ENCODE results near the gene VASN. TPM values are rescaled to one million over a fixed set of nuclear protein-coding genes. Genes with fewer than 3 reads are reported as not detected.

Gene VASN
- total and polyA plus RNA-seq, 10 of the 15 experiments (the other 5 are each of a cell fraction or from before 2014, with no cell fraction given): 0.02 to 0.19 (median 0.14) TPM; not detected in 6

GRCh38 chr16:4381072-4381934, 9.7 kb downstream of the VASN start (continued):
- no peak for TF ChIP-seq RAD21 (IDR thresholded peaks at IDR 0.05; ENCODE audit: insufficient read depth, low read depth, low read length)
- no peak for TF ChIP-seq BCL11A (IDR thresholded peaks at IDR 0.05; ENCODE audit: low read depth, low read length)
- TF ChIP-seq SMC3 (IDR thresholded peaks at IDR 0.05; ENCODE audit: borderline replicate concordance, low read length): no peak

GRCh38 chr16:4381935-4382794, 10.5 kb downstream of the VASN start:
- Histone ChIP-seq H3K4me2 (ENCODE audit: control insufficient read depth, insufficient read depth) (no peak overlapping the region), H3K9ac (ENCODE audit: control insufficient read depth, insufficient read depth, low read length) (no peak overlapping the region), H3K4me3 (no peak overlapping the region), H3K36me3 (ENCODE audit: control insufficient read depth in 2 of 2, insufficient read depth in 2 of 2, low read length in 1 of 2) (peaks cover 0 to 11% of the 10 kb centered on the region in 2 experiments; a peak in 3 of 4 replicates), H3K79me2 (ENCODE audit: control insufficient read depth, insufficient read depth, low read length) (no peaks in the 10 kb centered on the region), H3K27ac (ENCODE audit: control insufficient read depth, insufficient read depth) (no peak overlapping the region), H3K27me3 (replicated peaks in 1 of 2; ENCODE audit: control insufficient read depth in 2 of 2, insufficient read depth in 2 of 2, low read length in 1 of 2) (no peaks in the 10 kb centered on the region), H2AFZ (ENCODE audit: control insufficient read depth, low read depth, low read length) (no peak overlapping the region), H4K20me1 (ENCODE audit: control insufficient read depth, insufficient read depth) (no peaks in the 10 kb centered on the region), H3K9me3 (replicated peaks; ENCODE audit: control insufficient read depth, insufficient read depth, low read length) (no peaks in the 10 kb centered on the region), H3K4me1 (ENCODE audit: control insufficient read depth, insufficient read depth, low read length) (no peaks in the 10 kb centered on the region)
- FAIRE-seq (no peak), DNase-seq (ENCODE audit: low read depth, low spot score) (no peak), ATAC-seq (no peak)
- CTCF ChIA-PET: interaction anchor here (0.6 kb wide), 1 partner anchor 21 kb away, joined by 3 read pairs; no protein-coding TSS in a partner anchor
- SMC1A ChIA-PET (ENCODE audit: uncharacterized antibody, unreplicated experiment): no interaction called here
- POLR2A ChIA-PET: no interaction called here
- 98% methylated on average over 53 of the region's 55 CpGs for WGBS (ENCODE audit: insufficient coverage, insufficient replicate concordance, low lambda C conversion rate, missing lambda C conversion rate)
- intact Hi-C loops (cut with micrococcal nuclease; ENCODE audit: unreplicated experiment) (no loop called here), in situ Hi-C loops (cut with MboI) (no loop called here)
- RAD21 ChIA-PET (ENCODE audit: unreplicated experiment): no interaction called here
- no TSS peak for BruUV-seq (replicated peaks)
- no peak for TF ChIP-seq CHD2 (IDR thresholded peaks at IDR 0.05; ENCODE audit: borderline replicate concordance, low read depth, low read length)
- TF ChIP-seq CBX5 (IDR thresholded peaks at IDR 0.05; ENCODE audit: low read depth): no peak
- no peak for TF ChIP-seq FOXM1 (IDR thresholded peaks at IDR 0.05; ENCODE audit: low read depth, low read length)
- TF ChIP-seq POLR2A (IDR thresholded peaks at IDR 0.05; ENCODE audit: low read depth, low read length): peak; percentile 65

All from GM12878 (cell line).